NCI-H1930 (cell line): Measurements from ENCODE around the gene BLMH.
"Not testable (repeated sequence)": the region's sequence is repeated elsewhere in the genome, so short reads cannot be mapped to it uniquely, and the experiment has no call there.

ENCODE experiments used
- DNase-seq, 2 experiments: peaks; one replicate each; lab custom pipeline; 2025; lab: John Stamatoyannopoulos, UW

The BLMH gene

GRCh38 chr17:30229012-30229411, 62.7 kb downstream of the BLMH start:
- no peak for DNase-seq

GRCh38 chr17:30228011-30228410, 63.7 kb downstream of the BLMH start:
- no peak for DNase-seq

GRCh38 chr17:30226878-30227277, 64.9 kb downstream of the BLMH start:
- DNase-seq, result no peak

GRCh38 chr17:30225919-30226553, 65.7 kb downstream of the BLMH start:
- DNase-seq, result no peak

- no peak for DNase-seq
Measured at GRCh38 chr17:30225112-30225511, 66.6 kb downstream of the BLMH start.

- DNase-seq, result no peak
Measured at GRCh38 chr17:30224419-30224960, 67.3 kb downstream of the BLMH start.

GRCh38 chr17:30222721-30223175, 69.0 kb downstream of the BLMH start:
- no peak for DNase-seq

GRCh38 chr17:30222251-30222650, 69.5 kb downstream of the BLMH start:
- DNase-seq, result no peak

- no peak for DNase-seq
Measured at GRCh38 chr17:30221346-30221745, 70.4 kb downstream of the BLMH start.

- no peak for DNase-seq
Measured at GRCh38 chr17:30220414-30220813, 71.3 kb downstream of the BLMH start.

- no peak for DNase-seq
Measured at GRCh38 chr17:30219833-30220232, 71.9 kb downstream of the BLMH start.

- no peak for DNase-seq
Measured at GRCh38 chr17:30219315-30219714, 72.4 kb downstream of the BLMH start.

GRCh38 chr17:30218799-30219198, 72.9 kb downstream of the BLMH start:
- DNase-seq, result no peak

GRCh38 chr17:30217746-30218245, 73.9 kb downstream of the BLMH start:
- no peak for DNase-seq

GRCh38 chr17:30217054-30217453, 74.7 kb downstream of the BLMH start:
- DNase-seq, result no peak

- DNase-seq, result no peak
Measured at GRCh38 chr17:30212750-30213149, 79.0 kb downstream of the BLMH start.

- DNase-seq, result no peak
Measured at GRCh38 chr17:30211371-30211770, 80.4 kb downstream of the BLMH start.

- no peak for DNase-seq
Measured at GRCh38 chr17:30210901-30211300, 80.8 kb downstream of the BLMH start.

- no peak for DNase-seq
Measured at GRCh38 chr17:30210366-30210765, 81.4 kb downstream of the BLMH start.

- no peak for DNase-seq
Measured at GRCh38 chr17:30209930-30210329, 81.8 kb downstream of the BLMH start.

- no peak for DNase-seq
Measured at GRCh38 chr17:30208214-30208613, 83.5 kb downstream of the BLMH start.

GRCh38 chr17:30207655-30208054, 84.1 kb downstream of the BLMH start:
- no peak for DNase-seq

- DNase-seq, result no peak
Measured at GRCh38 chr17:30203471-30203981, 88.2 kb downstream of the BLMH start.

- DNase-seq, result not testable (repeated sequence)
Measured at GRCh38 chr17:30200656-30201055, 91.1 kb downstream of the BLMH start.
